GM18498 (cell line): Measurements from ENCODE around the gene IGSF21.

Experiments
- ATAC-seq: cut with Tn5 transposase; IDR thresholded peaks from one replicate; pipeline ENCODE4 v1.9.1; 2021; ENCODE audit warnings: mild to moderate bottlenecking, moderate library complexity; ENCODE audit not compliant: unreplicated experiment

Gene IGSF21

GRCh38 chr1:18107369-18108298 lies at the start of gene IGSF21:
TSS of gene IGSF21 (plus strand) at chr1:18107798. CDS start at chr1:18108129, 331 bp downstream.
- no peak for ATAC-seq

DNA sequence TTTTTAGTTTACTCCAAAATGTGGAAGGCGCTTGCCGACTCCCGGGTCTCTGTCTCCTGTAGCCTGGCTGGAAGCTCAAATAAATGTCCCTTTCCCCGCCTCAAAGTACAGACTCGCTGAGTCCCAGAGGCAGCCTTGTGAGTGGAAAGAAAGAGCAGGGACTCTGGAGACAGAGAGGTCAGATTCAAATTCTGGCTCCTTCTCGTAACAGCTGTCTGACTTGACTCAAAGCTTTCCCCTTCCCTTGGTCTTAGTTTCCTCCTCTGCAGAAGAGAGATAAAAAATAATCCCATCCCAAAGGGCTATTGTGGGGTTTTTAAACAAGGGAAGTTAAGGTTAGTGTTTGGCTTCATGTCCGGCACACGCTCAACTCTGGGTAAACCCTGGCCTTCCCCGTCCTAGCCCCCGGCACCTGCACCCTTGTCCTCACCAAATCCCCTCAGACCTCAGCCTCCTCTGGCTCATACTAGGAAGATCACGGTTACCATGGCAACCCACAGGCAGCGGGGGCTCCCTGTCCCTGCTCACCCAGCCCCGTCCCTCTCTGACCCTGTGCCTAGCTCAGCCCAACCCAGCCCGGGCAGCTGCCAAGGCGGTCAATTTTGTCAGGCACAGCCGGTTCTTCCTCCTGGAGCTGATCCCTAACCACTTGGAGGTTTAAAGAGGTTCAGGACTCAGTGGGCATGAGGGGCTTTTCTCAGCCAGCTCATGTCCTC lies 49.2 kb upstream of the IGSF21 start:
- no peak for ATAC-seq

DNA sequence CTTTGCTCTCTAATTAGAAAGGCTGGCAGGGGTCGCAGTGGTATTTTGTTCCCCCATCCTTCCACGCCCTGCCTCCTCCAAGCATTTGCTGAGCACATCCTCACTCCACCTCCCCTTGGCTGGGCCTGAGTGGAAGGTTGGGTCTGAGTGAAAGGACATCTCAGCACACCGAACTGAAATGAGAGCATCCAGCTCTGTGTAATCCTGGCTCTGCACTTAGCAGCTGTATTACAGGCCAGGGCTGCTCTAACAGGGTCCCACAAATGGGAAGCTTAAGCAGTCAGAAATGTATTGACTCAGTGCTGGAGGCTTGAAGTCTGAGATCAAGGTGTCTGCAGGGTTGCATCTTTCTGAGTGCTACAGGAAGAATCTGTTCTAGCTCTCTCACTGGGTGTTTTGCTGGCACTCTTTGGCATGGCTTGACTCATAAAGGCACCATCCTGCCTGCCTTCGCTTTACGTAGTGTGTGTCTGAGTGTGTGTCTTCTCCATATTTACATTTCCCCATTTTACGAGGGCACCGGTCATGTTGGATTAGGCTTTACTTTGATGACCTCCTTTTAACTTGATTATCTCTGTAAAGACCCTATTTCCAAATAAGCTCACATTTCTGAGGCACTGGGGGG lies 48.5 kb upstream of the IGSF21 start:
- ATAC-seq, result no peak

DNA sequence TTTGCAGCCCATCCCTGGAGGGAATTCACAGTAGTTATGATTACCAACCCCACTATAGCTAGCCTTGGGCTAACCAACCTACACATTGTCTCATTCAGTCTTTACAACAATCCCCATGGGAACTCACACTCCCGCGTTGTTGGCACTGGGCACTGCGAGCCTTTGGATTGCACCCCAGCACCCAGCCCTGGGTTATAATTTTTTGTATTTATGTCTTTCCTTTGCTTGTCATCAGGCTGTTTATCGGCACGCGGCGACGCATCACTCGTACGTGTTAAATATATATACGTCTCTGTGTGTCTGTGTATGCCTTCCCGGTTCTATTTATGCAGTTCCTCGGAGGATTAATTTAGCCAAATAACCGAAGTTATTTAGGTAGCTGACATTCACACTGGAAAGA lies 47.2 kb upstream of the IGSF21 start:
- ATAC-seq, result no peak

DNA sequence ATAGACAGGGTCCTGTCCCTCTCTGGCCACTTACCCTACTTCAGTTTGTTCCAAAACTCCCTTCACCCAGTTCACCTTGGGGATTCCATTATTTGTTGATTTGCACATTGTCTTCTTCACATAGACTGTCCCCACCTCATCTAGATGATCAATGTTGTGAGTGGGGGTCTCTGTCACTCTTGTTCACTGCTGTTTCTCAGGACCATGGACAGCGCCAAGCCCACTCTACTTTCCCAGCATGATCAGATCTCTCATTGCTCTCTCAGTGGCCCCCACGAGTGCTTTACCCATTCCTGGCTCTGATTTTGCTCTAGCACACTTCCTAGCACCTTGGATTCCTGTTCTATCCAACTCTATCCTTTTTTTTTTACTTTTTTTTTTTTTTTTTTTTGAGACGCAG lies 45.4 kb upstream of the IGSF21 start:
- ATAC-seq, result no peak

DNA sequence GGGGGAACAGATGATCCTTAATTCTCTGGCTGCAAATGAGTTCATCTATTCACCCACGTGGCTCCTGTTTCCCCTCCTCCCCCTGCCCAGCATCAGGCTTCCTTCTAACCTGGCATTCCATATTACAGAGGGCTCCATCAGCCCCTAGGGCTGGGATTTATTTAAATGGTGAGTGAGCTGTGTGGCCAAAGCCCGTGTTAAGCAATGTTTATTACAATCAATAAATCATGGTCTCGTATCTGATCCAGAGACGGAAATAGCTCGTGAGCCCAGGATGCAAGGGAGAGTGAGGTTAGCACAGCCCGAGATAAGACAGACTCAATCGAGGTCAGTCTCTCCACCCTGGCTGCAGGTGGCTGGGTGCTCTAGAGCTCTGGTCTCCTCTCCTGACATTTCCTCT lies 43.1 kb upstream of the IGSF21 start:
- ATAC-seq, result no peak

- ATAC-seq, result no peak
Observed at GRCh38 chr1:18066576-18066975, 41.0 kb upstream of the IGSF21 start.

GRCh38 chr1:18069903-18070302 lies 37.7 kb upstream of the IGSF21 start:
- no peak for ATAC-seq

- ATAC-seq, result no peak
Observed at GRCh38 chr1:18072066-18072465, 35.5 kb upstream of the IGSF21 start.

- ATAC-seq, result no peak
Observed at GRCh38 chr1:18073066-18073642, 34.4 kb upstream of the IGSF21 start.

- no peak for ATAC-seq
Observed at GRCh38 chr1:18077657-18078215, 29.9 kb upstream of the IGSF21 start.

- no peak for ATAC-seq
Observed at GRCh38 chr1:18079941-18080735, 27.5 kb upstream of the IGSF21 start.

DNA sequence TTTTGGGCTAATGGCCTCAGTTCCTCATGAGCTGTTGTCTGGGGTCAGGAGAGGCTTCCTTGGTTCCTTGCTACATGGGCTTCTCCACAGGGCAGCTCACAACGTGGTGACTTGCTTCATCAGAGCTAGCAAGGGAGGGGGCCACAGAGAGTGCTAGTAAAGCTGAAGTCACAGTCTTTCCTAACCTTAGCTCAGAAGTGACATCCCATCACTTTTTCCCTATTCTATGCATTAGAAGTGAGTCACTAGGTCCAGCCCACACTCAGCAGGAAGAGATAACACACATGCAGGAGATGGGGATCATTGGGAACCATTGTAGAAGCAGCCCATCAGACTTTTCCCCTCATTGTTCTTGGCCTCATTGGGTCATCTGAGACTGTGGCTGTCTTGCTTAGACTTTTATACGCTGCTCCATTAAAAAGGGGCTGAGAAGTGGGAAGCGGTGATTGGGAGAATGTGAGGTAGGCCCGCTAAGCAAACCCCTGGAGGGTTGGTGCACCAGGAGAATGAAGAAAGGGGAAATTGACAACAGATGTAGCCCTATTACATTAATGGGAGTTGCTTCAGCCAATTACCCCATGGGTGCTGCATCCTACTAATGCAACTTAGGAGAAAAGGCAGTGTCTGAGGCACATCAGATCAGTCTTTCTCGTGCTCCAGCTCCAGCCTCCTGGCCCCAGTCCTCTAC lies 22.1 kb upstream of the IGSF21 start:
- no peak for ATAC-seq

DNA sequence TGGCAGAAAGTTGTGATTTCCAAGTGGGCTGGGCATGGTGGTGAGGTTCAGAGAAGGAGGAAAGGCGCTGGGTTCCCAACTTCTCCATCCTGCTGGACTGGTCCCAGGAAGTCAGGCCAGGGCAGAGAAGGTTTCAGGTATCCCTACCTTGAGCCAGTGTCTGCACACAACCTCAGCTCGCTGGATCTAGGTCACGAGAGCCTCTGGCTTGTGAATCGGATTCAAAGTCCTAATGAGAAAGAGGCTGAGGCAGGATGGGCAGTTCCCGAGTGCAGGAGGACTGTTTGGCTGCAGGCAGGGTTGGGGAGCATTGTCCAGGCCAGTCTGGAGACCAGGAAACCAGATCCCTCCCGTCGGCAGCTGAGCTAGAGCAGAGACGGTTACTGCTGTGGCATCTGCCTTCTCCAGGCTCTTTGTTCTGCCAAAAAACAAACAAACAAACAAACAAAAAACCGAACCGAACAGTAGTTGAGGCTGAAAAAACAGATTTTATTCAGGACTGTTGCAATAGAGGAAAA lies 19.5 kb upstream of the IGSF21 start:
- ATAC-seq, result no peak

DNA sequence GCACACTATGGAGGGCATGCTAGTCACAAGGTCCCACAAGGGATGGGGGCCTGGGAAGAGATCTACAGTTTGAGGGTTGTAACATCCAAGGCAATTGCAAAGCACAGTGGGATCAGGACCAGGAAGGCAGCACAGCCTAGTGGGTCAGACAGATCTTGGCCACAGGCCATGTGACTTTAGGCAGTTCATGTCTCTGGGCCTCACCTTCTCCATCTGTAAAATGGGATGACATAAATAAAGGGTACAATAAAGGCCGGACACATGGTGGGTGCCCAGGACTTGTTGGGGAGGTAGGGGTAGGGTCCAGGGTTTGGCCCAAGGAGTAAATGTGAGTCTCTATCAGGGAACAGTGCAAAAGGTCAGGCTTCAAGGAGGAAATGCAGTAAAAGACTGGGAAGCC lies 18.1 kb upstream of the IGSF21 start:
- no peak for ATAC-seq

GRCh38 chr1:18090636-18091035 lies 17.0 kb upstream of the IGSF21 start:
- no peak for ATAC-seq

GRCh38 chr1:18091660-18092446 lies 15.7 kb upstream of the IGSF21 start:
- no peak for ATAC-seq

DNA sequence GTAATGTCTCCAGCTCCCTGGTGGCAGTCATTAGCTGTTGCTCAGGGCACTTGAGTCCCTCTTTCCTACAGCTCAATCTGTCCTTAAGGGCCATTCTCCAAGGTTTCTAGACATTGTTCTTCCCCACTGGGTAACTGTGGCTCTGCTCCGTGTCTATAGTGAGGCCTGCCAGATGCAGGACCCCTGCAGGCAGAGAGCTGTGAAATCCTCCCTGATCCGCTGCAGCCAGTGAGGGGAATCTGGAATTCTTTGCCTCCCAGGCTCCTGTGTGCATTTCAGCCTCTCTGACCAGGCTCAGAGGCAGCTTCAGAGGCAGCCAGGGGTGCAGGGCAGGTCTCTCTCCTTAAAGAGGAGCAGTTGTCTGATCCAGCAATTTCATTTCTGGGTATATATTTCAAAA lies 14.4 kb upstream of the IGSF21 start:
- no peak for ATAC-seq

GRCh38 chr1:18093646-18094045 lies 14.0 kb upstream of the IGSF21 start:
- no peak for ATAC-seq
